Natural killer cell (primary cell): ENCODE results near the gene NCBP2. TPM values are rescaled to one million over a fixed set of nuclear protein-coding genes. Genes with fewer than 3 reads are reported as not detected.

Experiments
- ATAC-seq, 3 donors: fragments of 150-1000 bp in 2 of 3; fragments of 200-7000 bp in 1 of 3; cut with Tn5 transposase; 1 replicate in 1 of 3; 2 replicates in 2 of 3; pipeline ENCODE4 v1.10.0; 2021; ENCODE audit warnings: mild to moderate bottlenecking in 2 of 3, moderate library complexity in 2 of 3
- DNase-seq, 2 donors: peaks; one replicate each; pipeline versions ENCODE4 v3.0.0 to v3.0.0-alpha.2; 2013 to 2021; ENCODE audit warnings: mixed read lengths in 1 of 2
- H3K27ac ChIP-seq: one replicate; pipeline ENCODE4 v1.5.1; 2013; ENCODE audit warnings: mild to moderate bottlenecking, low read length
- H3K27me3 ChIP-seq: one replicate; pipeline ENCODE4 v1.6.1; 2013; ENCODE audit warnings: low read length; ENCODE audit not compliant: control insufficient read depth, insufficient read depth
- H3K36me3 ChIP-seq: one replicate; pipeline ENCODE4 v1.6.1; 2013; ENCODE audit warnings: low read length; ENCODE audit not compliant: control insufficient read depth, insufficient read depth
- H3K4me1 ChIP-seq: one replicate; pipeline ENCODE4 v1.6.1; 2013; ENCODE audit warnings: low read length; ENCODE audit not compliant: control insufficient read depth, insufficient read depth
- H3K4me3 ChIP-seq: one replicate; pipeline ENCODE4 v1.5.1; 2013; ENCODE audit warnings: low read length
- H3K9me3 ChIP-seq: one replicate; pipeline ENCODE4 v1.6.1; 2013; ENCODE audit warnings: low read length; ENCODE audit not compliant: control insufficient read depth, insufficient read depth
- H3K27ac Mint-ChIP-seq, 2 donors: one replicate each; pipeline ENCODE4 v1.8.0; 2022; ENCODE audit warnings: mild to moderate bottlenecking in 2 of 2, mixed read lengths in 2 of 2, moderate library complexity in 1 of 2
- H3K27me3 Mint-ChIP-seq, 2 donors: one replicate each; pipeline ENCODE4 v1.8.0; 2022; ENCODE audit warnings: low read depth in 2 of 2, mixed read lengths in 2 of 2
- H3K36me3 Mint-ChIP-seq: one replicate; pipeline ENCODE4 v1.8.0; 2022; ENCODE audit warnings: mixed read lengths
- H3K4me1 Mint-ChIP-seq, 2 donors: one replicate each; pipeline ENCODE4 v1.8.0; 2022; ENCODE audit warnings: mixed read lengths in 2 of 2
- H3K4me3 Mint-ChIP-seq: one replicate; pipeline ENCODE4 v1.8.0; 2022; ENCODE audit warnings: mild to moderate bottlenecking, moderate library complexity, mixed read lengths
- H3K9me3 Mint-ChIP-seq, 2 donors: one replicate each; pipeline ENCODE4 v1.8.0; 2022; ENCODE audit warnings: mixed read lengths in 2 of 2
- WGBS: methylation state at CpG from one replicate; pipeline ENCODE4 v1.1.7; 2013; ENCODE audit warnings: missing lambda C conversion rate; ENCODE audit not compliant: insufficient coverage; 5-methylcytosine and 5-hydroxymethylcytosine counted together
- intact Hi-C: fragments of 100-400 bp; cut with micrococcal nuclease; formaldehyde crosslinking; loops from one replicate; pipeline ENCODE4 v1.14.2; 2022
- total RNA-seq, 4 donors: library from RNA; stranded (reverse); fragments of 120-200 nt in 1 of 4; gene quantifications; one replicate each; pipeline versions ENCODE4 v1.2.3 to v1.2.4, GENCODE V29; 2013 to 2022
- TF ChIP-seq, protein P1 (sequence below): fragments of 200-600 bp; IDR thresholded peaks from one replicate; pipeline ENCODE4 v1.8.0; 2022; ENCODE audit warnings: antibody characterized with exemption

NCBP2 gene
- total RNA-seq, 3 donors from 2014 or later (not counting 1 experiment from before 2014, with no cell fraction given) = 32.3 to 44.1 (median 37.5) TPM

- Histone ChIP-seq H3K27ac (no peak overlapping the region), H3K4me1 (peaks cover 11% of the 10 kb centered on the region), H3K4me3 (no peak overlapping the region), H3K36me3 (no peaks in the 10 kb centered on the region), H3K9me3 (no peaks in the 10 kb centered on the region), H3K27me3 (no peaks in the 10 kb centered on the region)
- Mint-ChIP-seq H3K4me1 (peaks cover 7 to 14% of the 10 kb centered on the region in 2 donors), H3K27me3 (peaks cover 3 to 6% of the 10 kb centered on the region in 2 donors), H3K27ac (no peak overlapping the region), H3K36me3 (no peaks in the 10 kb centered on the region), H3K4me3 (no peak overlapping the region), H3K9me3 (no peaks in the 10 kb centered on the region)
- TF ChIP-seq, protein P1, sequence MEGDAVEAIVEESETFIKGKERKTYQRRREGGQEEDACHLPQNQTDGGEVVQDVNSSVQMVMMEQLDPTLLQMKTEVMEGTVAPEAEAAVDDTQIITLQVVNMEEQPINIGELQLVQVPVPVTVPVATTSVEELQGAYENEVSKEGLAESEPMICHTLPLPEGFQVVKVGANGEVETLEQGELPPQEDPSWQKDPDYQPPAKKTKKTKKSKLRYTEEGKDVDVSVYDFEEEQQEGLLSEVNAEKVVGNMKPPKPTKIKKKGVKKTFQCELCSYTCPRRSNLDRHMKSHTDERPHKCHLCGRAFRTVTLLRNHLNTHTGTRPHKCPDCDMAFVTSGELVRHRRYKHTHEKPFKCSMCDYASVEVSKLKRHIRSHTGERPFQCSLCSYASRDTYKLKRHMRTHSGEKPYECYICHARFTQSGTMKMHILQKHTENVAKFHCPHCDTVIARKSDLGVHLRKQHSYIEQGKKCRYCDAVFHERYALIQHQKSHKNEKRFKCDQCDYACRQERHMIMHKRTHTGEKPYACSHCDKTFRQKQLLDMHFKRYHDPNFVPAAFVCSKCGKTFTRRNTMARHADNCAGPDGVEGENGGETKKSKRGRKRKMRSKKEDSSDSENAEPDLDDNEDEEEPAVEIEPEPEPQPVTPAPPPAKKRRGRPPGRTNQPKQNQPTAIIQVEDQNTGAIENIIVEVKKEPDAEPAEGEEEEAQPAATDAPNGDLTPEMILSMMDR = no peak
- ATAC-seq (no peak), DNase-seq (peak in 1 of 2 donors; percentile 3)
- intact Hi-C loops = no loop called here
- WGBS = 95% methylated on average over 5 of the region's 5 CpGs
Observed at GRCh38 chr3:196974661-196975060, 32.3 kb upstream of the NCBP2 start.

- TF ChIP-seq, protein P1 = no peak
- no peak overlapping the region for H3K27ac Mint-ChIP-seq
Observed at GRCh38 chr3:196971094-196971698, 28.9 kb upstream of the NCBP2 start.

GRCh38 chr3:196970547-196971093 lies 28.3 kb upstream of the NCBP2 start:
- peak overlapping the region in 1 of 2 donors; percentile 35 for H3K27ac Mint-ChIP-seq
- H3K4me3 Mint-ChIP-seq = peak overlapping the region; percentile 82
- H3K9me3 Mint-ChIP-seq = no peaks in the 10 kb centered on the region
- Histone ChIP-seq H3K4me3 (no peak overlapping the region), H3K36me3 (no peaks in the 10 kb centered on the region), H3K4me1 (peaks cover 14% of the 10 kb centered on the region), H3K27ac (no peak overlapping the region), H3K9me3 (no peaks in the 10 kb centered on the region), H3K27me3 (no peaks in the 10 kb centered on the region)
- H3K27me3 Mint-ChIP-seq = no peaks in the 10 kb centered on the region
- peaks cover 5 to 25% of the 10 kb centered on the region in 2 donors for H3K4me1 Mint-ChIP-seq
- no peaks in the 10 kb centered on the region for H3K36me3 Mint-ChIP-seq
- TF ChIP-seq, protein P1 = no peak
- DNase-seq (no peak), ATAC-seq (no peak)
- WGBS = 90% methylated on average over 15 of the region's 15 CpGs
- intact Hi-C loops = no loop called here

More at GRCh38 chr3:196971094-196971698, 28.9 kb upstream of the NCBP2 start:
- DNase-seq (no peak), ATAC-seq (no peak)
- no peak overlapping the region for H3K4me3 ChIP-seq
- Mint-ChIP-seq H3K4me1 (peaks cover 5 to 22% of the 10 kb centered on the region in 2 donors), H3K36me3 (no peaks in the 10 kb centered on the region), H3K4me3 (no peak overlapping the region), H3K9me3 (no peaks in the 10 kb centered on the region), H3K27me3 (no peaks in the 10 kb centered on the region)
- intact Hi-C loops = no loop called here
- H3K4me1 ChIP-seq = peaks cover 14% of the 10 kb centered on the region
- no peaks in the 10 kb centered on the region for H3K36me3 ChIP-seq
- no peaks in the 10 kb centered on the region for H3K27me3 ChIP-seq
- no peaks in the 10 kb centered on the region for H3K9me3 ChIP-seq
- 86% methylated on average over 7 of the region's 7 CpGs for WGBS
- no peak overlapping the region for H3K27ac ChIP-seq
